Sigmoid colon (tissue), 4 donors: ENCODE data around the gene LGALS8.

Experiments used
- CTCF ChIP-seq, 4 experiments: fragments of 450-650 bp in 3 of 4; fragments of 200-600 bp in 1 of 4; IDR thresholded peaks; one replicate each; pipeline ENCODE4 v1.5.1; 2016 to 2019; ENCODE audit warnings: antibody characterized with exemption in 4 of 4, mild to moderate bottlenecking in 3 of 4, moderate library complexity in 2 of 4
- EP300 ChIP-seq, 4 donors: sonication (generic); formaldehyde crosslinking; IDR thresholded peaks; one replicate each; pipeline ENCODE4 v1.6.1; 2017; ENCODE audit warnings: antibody characterized with exemption in 4 of 4
- POLR2AphosphoS5 ChIP-seq, 4 donors: sonication (generic); formaldehyde crosslinking; IDR thresholded peaks; one replicate each; pipeline ENCODE4 v1.6.1; 2017; ENCODE audit warnings: antibody characterized with exemption in 4 of 4

- TF ChIP-seq POLR2AphosphoS5 (IDR thresholded peaks at IDR 0.05) (no peak), CTCF (IDR thresholded peaks at IDR 0.05) (no peak), EP300 (IDR thresholded peaks at IDR 0.05) (no peak)
Observed at GRCh38 chr1:236480758-236481436, 42.9 kb upstream of the LGALS8 start.
